Measurements from ENCODE around the gene KRT6A.

Gene KRT6A

GRCh38 chr12:52438305-52439301, 54.5 kb downstream of the KRT6A start:
- no peak for DNase-seq (ENCODE audit: low read depth in 2 of 3, low spot score in 1 of 3)

DNA sequence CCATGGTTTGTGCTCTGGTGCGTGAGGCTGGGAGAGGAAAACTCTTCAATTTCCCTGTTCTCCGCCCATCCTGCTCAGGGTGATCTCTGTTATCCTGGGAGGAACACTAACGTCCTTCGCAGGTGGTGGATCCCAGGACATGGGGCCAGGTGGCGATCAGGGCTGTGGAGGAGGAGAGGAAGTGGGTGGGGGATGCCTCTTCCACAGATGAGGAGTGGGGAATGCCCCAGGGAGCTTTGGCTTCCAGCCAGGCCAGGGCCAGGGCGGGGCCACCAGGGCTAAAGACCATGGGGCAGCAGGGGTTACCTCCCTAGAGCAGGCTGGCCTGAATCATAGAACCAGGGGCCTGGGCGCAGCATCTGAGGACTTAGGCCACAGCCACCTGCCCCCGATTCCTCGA, 55.5 kb downstream of the KRT6A start:
- DNase-seq (ENCODE audit: low read depth in 2 of 3, low spot score in 1 of 3): no peak

Data from stimulated activated CD4-positive, alpha-beta T cell treated with anti-CD3 and anti-CD28 coated beads, Interleukin-12 subunit alpha, Interleukin-12 subunit beta, amount 100 ng/mL, for 48 hours (primary cell).